NT2/D1 (cell line): ENCODE measurements around the gene SPAG17.

Experiments
- SUZ12 ChIP-seq: IDR thresholded peaks from 2 replicates; pipeline ENCODE4 v1.6.1; 2011; ENCODE audit not compliant: insufficient read length, insufficient read depth; ENCODE audit errors: extremely low read depth
- YY1 ChIP-seq: IDR thresholded peaks from 2 replicates; pipeline ENCODE4 v1.6.1; 2011; ENCODE audit not compliant: insufficient read length, insufficient read depth
- ZNF274 ChIP-seq: IDR thresholded peaks from 2 replicates; pipeline ENCODE4 v1.6.1; 2011; ENCODE audit warnings: mild to moderate bottlenecking, low read depth, low read length

DNA sequence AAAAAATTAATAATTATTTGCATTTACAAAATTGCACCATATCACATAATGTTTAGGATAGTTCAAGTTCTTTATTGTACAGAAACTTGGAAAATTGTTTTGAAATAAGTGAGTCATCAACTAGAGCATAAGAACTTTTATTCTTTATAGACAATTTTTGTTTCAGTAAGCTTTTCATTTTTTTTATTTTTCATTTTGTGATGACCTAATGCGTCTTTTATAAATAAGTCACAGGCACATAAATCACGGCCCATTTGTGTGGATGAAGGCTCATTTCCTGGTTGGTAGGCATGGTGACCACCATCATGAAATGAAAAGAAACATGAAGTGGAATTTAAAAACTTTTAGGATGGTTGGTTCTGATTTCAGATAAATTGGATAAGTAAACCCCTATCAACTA is 39.3 kb downstream of the SPAG17 start:
- TF ChIP-seq YY1: no peak
- no peak for TF ChIP-seq ZNF274
- TF ChIP-seq SUZ12: no peak
